OCI-LY3 (cell line): ENCODE measurements around the gene PLAA.
"Not testable (repeated sequence)": the region's sequence is repeated elsewhere in the genome, so short reads cannot be mapped to it uniquely, and the experiment has no call there.

Source experiments
- H2AFZ ChIP-seq: fragments of 200-600, 300-600 bp; shearing (Covaris generic); 2 replicates; pipeline ENCODE4 v1.6.0; 2014; ENCODE audit warnings: antibody characterized with exemption, low read depth, low read length
- H3K27ac ChIP-seq: fragments of 200-600, 300-600 bp; sonication (generic); 2 replicates; pipeline ENCODE4 v1.5.1; 2014; ENCODE audit warnings: mild to moderate bottlenecking, low read length, moderate library complexity, mixed read lengths
- H3K27me3 ChIP-seq: fragments of 200-600, 300-600 bp; sonication (generic); 2 replicates; pipeline ENCODE4 v1.6.1; 2014; ENCODE audit warnings: low read depth, low read length, mixed read lengths
- H3K36me3 ChIP-seq: fragments of 200-600, 300-600 bp; sonication (generic); replicated peaks from 2 replicates; pipeline ENCODE3; 2014; ENCODE audit warnings: low read depth, low read length, mixed read lengths
- H3K4me1 ChIP-seq: fragments of 300-600, 200-600 bp; sonication (generic); 2 replicates; pipeline ENCODE4 v1.6.1; 2014; ENCODE audit warnings: low read length, mixed read lengths
- H3K4me2 ChIP-seq: fragments of 200-600, 300-600 bp; sonication (generic); 2 replicates; pipeline ENCODE4 v1.6.1; 2014; ENCODE audit warnings: low read length, mixed read lengths
- H3K4me3 ChIP-seq: fragments of 300-600, 200-600 bp; sonication (generic); 2 replicates; pipeline ENCODE4 v1.5.1; 2014; ENCODE audit warnings: antibody characterized with exemption, mild to moderate bottlenecking, low read length, moderate library complexity
- H3K79me2 ChIP-seq: fragments of 300-600, 200-600 bp; shearing (Covaris generic); 2 replicates; pipeline ENCODE4 v1.6.1; 2014; ENCODE audit warnings: mild to moderate bottlenecking, low read length, mixed read lengths
- H3K9ac ChIP-seq: fragments of 300-600, 200-600 bp; shearing (Covaris generic); 2 replicates; pipeline ENCODE4 v1.6.0; 2014; ENCODE audit warnings: mild to moderate bottlenecking, low read length, moderate library complexity
- H3K9me3 ChIP-seq: fragments of 200-600, 300-600 bp; shearing (Covaris generic); 2 replicates; pipeline ENCODE4 v1.6.1; 2014; ENCODE audit warnings: low read length, mixed read lengths; ENCODE audit not compliant: insufficient read depth
- H4K20me1 ChIP-seq: fragments of 200-600, 300-600 bp; sonication (generic); 2 replicates; pipeline ENCODE4 v1.6.1; 2016; ENCODE audit warnings: low read length, mixed read lengths; ENCODE audit not compliant: insufficient read depth
- EZH2phosphoT487 ChIP-seq: fragments of 200-600 bp; shearing (Covaris generic); IDR thresholded peaks from 2 replicates; pipeline ENCODE4 v1.6.1; 2018; ENCODE audit warnings: antibody characterized with exemption, mixed run types, low read depth
- TF ChIP-seq, protein P1 (sequence below): fragments of 200-600, 300-600 bp; sonication (generic); IDR thresholded peaks from 2 replicates; pipeline ENCODE4 v1.5.1; 2014; ENCODE audit warnings: antibody characterized with exemption, low read length, low read depth

Gene PLAA

DNA sequence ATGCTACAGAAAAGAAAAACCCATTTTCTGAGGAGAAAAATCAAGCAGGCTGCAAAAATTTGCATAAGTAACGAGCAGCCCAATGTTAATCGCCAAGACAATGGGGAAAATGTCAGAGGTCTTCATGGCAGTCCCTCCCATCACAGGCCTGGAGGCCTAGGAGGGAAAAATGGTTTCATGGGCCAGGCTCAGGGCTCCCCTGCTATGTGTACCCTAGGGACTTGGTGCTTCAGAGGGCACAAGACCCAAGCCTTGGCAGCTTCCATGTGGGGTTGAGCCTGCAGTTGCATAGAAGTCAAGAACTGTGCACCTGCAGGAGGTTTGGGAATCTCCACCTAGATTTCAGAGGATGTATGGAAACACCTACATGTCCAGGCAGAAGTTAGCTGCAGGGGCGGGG is 64.9 kb downstream of the PLAA start:
- TF ChIP-seq, protein P1, sequence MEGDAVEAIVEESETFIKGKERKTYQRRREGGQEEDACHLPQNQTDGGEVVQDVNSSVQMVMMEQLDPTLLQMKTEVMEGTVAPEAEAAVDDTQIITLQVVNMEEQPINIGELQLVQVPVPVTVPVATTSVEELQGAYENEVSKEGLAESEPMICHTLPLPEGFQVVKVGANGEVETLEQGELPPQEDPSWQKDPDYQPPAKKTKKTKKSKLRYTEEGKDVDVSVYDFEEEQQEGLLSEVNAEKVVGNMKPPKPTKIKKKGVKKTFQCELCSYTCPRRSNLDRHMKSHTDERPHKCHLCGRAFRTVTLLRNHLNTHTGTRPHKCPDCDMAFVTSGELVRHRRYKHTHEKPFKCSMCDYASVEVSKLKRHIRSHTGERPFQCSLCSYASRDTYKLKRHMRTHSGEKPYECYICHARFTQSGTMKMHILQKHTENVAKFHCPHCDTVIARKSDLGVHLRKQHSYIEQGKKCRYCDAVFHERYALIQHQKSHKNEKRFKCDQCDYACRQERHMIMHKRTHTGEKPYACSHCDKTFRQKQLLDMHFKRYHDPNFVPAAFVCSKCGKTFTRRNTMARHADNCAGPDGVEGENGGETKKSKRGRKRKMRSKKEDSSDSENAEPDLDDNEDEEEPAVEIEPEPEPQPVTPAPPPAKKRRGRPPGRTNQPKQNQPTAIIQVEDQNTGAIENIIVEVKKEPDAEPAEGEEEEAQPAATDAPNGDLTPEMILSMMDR: no peak
- TF ChIP-seq EZH2phosphoT487: no peak
- peaks cover 66% of the 10 kb centered on the region for H3K36me3 ChIP-seq
- H3K79me2 ChIP-seq: peaks cover 15% of the 10 kb centered on the region
- no peak overlapping the region for H3K27ac ChIP-seq
- H3K27me3 ChIP-seq: no peaks in the 10 kb centered on the region
- H4K20me1 ChIP-seq: no peaks in the 10 kb centered on the region
- no peaks in the 10 kb centered on the region for H3K9me3 ChIP-seq
- H3K4me1 ChIP-seq: no peaks in the 10 kb centered on the region
- no peak overlapping the region for H3K4me2 ChIP-seq
- no peak overlapping the region for H3K9ac ChIP-seq
- H2AFZ ChIP-seq: no peak overlapping the region
- no peak overlapping the region for H3K4me3 ChIP-seq

DNA sequence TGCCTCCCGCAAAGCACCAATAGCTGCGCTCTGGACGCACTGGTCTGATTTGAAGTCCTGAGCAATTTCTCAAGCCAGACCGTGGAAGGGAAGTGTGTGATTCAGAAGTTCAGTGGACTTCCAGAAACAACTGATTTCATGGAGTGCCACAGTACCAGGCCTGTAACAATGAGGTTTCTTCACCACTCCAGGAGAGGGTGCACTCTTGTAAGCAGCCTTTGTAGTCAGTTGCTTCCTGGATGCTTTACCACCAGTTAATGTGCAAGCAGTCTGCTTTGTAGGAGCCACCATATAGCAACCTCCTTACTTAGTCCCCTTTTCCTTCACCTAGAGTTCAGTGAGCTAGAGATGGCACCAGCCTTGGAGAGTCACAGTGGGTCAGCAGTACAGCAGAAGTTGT is 66.8 kb downstream of the PLAA start:
- no peak overlapping the region for H3K4me2 ChIP-seq
- no peak overlapping the region for H3K4me3 ChIP-seq
- H3K9ac ChIP-seq: no peak overlapping the region
- no peaks in the 10 kb centered on the region for H3K79me2 ChIP-seq
- no peaks in the 10 kb centered on the region for H3K9me3 ChIP-seq
- H4K20me1 ChIP-seq: no peaks in the 10 kb centered on the region
- H2AFZ ChIP-seq: no peak overlapping the region
- no peak for TF ChIP-seq EZH2phosphoT487
- TF ChIP-seq, protein P1: no peak
- H3K27me3 ChIP-seq: no peaks in the 10 kb centered on the region
- no peaks in the 10 kb centered on the region for H3K4me1 ChIP-seq
- H3K27ac ChIP-seq: no peak overlapping the region
- H3K36me3 ChIP-seq: peaks cover 59% of the 10 kb centered on the region

DNA sequence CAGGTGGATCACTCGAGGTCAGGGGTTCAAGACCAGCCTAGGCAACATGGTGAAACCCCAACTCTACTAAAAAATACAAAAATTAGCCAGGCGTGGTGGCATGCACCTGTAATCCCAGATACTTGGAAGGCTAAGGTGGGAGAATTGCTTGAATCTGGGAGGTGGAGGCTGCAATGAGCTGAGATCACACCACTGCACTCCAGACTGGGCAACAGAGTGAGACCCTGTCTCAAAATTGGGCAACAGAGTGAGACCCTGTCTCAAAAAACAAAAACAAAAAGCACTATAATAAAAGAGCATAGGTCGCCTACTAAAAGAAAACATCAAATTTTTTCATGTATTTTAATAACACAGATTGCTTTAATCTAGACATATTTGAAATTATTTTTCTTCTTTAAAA is 71.9 kb downstream of the PLAA start:
- H3K9ac ChIP-seq, H3K27me3 ChIP-seq, H4K20me1 ChIP-seq, H3K27ac ChIP-seq, H3K4me1 ChIP-seq, H3K9me3 ChIP-seq, H2AFZ ChIP-seq, H3K4me3 ChIP-seq, H3K4me2 ChIP-seq, H3K79me2 ChIP-seq: not testable (repeated sequence)
- H3K36me3 ChIP-seq: peaks cover 27% of the 10 kb centered on the region

DNA sequence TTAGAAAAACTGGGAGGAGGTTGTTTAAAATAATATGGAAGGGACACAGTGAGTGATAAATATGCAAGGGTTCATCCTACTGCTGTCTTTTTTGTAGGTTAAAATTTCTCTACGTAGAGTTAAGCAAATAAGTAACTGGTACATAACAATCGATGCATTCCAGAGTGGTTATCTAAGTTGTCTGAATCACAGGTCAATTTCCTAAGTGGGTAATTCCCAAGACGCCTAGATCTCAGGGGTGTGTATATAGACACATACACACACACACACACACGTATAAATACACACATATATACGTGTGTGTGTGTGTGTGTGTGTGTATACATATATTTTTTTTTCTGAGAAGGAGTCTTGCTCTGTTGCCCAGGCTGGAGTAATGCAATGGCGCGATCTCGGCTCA is 76.8 kb downstream of the PLAA start:
- Histone ChIP-seq H2AFZ (no peak overlapping the region), H3K27ac (no peak overlapping the region), H3K9me3 (no peaks in the 10 kb centered on the region), H4K20me1 (no peaks in the 10 kb centered on the region), H3K4me1 (no peaks in the 10 kb centered on the region), H3K4me2 (no peak overlapping the region), H3K9ac (no peak overlapping the region), H3K79me2 (no peaks in the 10 kb centered on the region), H3K4me3 (no peak overlapping the region), H3K27me3 (no peaks in the 10 kb centered on the region), H3K36me3 (peaks cover 9% of the 10 kb centered on the region)
- TF ChIP-seq EZH2phosphoT487: no peak
- TF ChIP-seq, protein P1: no peak

DNA sequence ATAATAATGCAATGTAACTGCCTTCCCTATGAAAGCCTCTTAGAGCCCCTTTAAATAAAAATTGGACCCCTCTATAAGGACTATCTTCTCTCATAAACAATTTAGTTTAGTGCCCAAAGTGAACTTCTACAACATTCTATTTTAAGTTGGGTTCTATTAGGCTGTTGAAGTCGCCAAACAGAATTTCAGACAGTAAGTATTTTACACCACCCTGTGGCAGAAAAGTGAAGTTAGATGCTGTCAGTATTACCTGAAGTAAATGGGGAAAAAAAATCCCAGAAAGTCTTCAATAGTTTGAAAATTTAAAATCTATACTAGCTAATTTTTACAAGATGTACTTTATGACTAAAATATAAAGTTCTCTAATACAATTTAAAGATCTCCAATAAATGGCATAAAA is 84.0 kb downstream of the PLAA start:
- Histone ChIP-seq H3K4me2 (no peak overlapping the region), H3K9ac (no peak overlapping the region), H3K4me1 (no peaks in the 10 kb centered on the region), H3K36me3 (peaks cover 21% of the 10 kb centered on the region), H3K9me3 (no peaks in the 10 kb centered on the region), H3K4me3 (no peak overlapping the region), H3K79me2 (no peaks in the 10 kb centered on the region), H3K27ac (no peak overlapping the region), H3K27me3 (no peaks in the 10 kb centered on the region), H2AFZ (no peak overlapping the region), H4K20me1 (no peaks in the 10 kb centered on the region)
- TF ChIP-seq, protein P1: peak; percentile 40
- no peak for TF ChIP-seq EZH2phosphoT487
